Ovary (tissue), 3 donors: Measurements from ENCODE around the gene SP140.

Experiments
- CTCF ChIP-seq, 3 donors: fragments of 450-650 bp in 2 of 3; fragments of 200-600 bp in 1 of 3; IDR thresholded peaks; one replicate each; pipeline versions ENCODE4 v1.5.1 to v1.8.0; 2016 to 2022; ENCODE audit warnings: antibody characterized with exemption in 3 of 3, mild to moderate bottlenecking in 1 of 3
- EP300 ChIP-seq: sonication (generic); formaldehyde crosslinking; IDR thresholded peaks from one replicate; pipeline ENCODE4 v1.6.1; 2017; ENCODE audit warnings: antibody characterized with exemption
- POLR2A ChIP-seq: fragments of 450-650 bp; IDR thresholded peaks from one replicate; pipeline ENCODE4 v1.6.1; 2017; ENCODE audit warnings: antibody characterized with exemption, mild to moderate bottlenecking, moderate library complexity
- donor health status: DM: no; HTN: no; CAD: no.

- TF ChIP-seq CTCF (IDR thresholded peaks at IDR 0.05): no peak
- no peak for TF ChIP-seq POLR2A
- TF ChIP-seq EP300: no peak
Observed at GRCh38 chr2:230330725-230331124, 105.2 kb downstream of the SP140 start.
